H1 (cell line): ENCODE data around the gene NUP210L.

Experiments
- CTCF ChIP-seq, 3 experiments: IDR thresholded peaks; 1 replicate in 2 of 3; 2 replicates in 1 of 3; pipeline versions ENCODE4 v1.5.1 to v1.6.1; 2011; ENCODE audit warnings: low read length in 3 of 3, mild to moderate bottlenecking in 3 of 3, inconsistent platforms in 2 of 3, low read depth in 1 of 3, moderate library complexity in 1 of 3; ENCODE audit not compliant: insufficient read depth in 1 of 3; ENCODE audit errors: control extremely low read depth in 1 of 3
- EP300 ChIP-seq, 2 experiments: IDR thresholded peaks; 1 replicate in 1 of 2; 2 replicates in 1 of 2; pipeline ENCODE4 v1.6.1; 2011 to 2012; ENCODE audit warnings: low read depth in 2 of 2, low read length in 2 of 2, mild to moderate bottlenecking in 2 of 2, borderline replicate concordance in 1 of 2, inconsistent platforms in 1 of 2, moderate library complexity in 1 of 2
- POLR2A ChIP-seq, 2 experiments: IDR thresholded peaks; 1 replicate in 1 of 2; 2 replicates in 1 of 2; pipeline ENCODE4 v1.6.1; 2011; ENCODE audit warnings: low read depth in 2 of 2, low read length in 2 of 2, mild to moderate bottlenecking in 2 of 2; ENCODE audit errors: control extremely low read depth in 1 of 2
- TAF1 ChIP-seq: IDR thresholded peaks from 2 replicates; pipeline ENCODE4 v1.6.1; 2011; ENCODE audit warnings: mild to moderate bottlenecking, low read depth, low read length
- TAF7 ChIP-seq: optimal IDR thresholded peaks from 2 replicates; pipeline ENCODE3; 2011; ENCODE audit warnings: low read depth, mild to moderate bottlenecking, inconsistent platforms, low read length, moderate library complexity, borderline replicate concordance

GRCh38 chr1:154154534-154155191, at the start of gene NUP210L:
- TF ChIP-seq TAF7 (no peak), CTCF (IDR thresholded peaks at IDR 0.05; ENCODE audit: control extremely low read depth in 1 of 3, insufficient read depth in 1 of 3, low read depth in 1 of 3, low read length in 3 of 3) (0 out of 4 replicates have a peak, but pooled peaks of 1 of the 3 experiments have one; percentile 6), TAF1 (0 out of 2 replicates have a peak, but pooled peaks have one; percentile 25), POLR2A (IDR thresholded peaks at IDR 0.05; ENCODE audit: control extremely low read depth in 1 of 2, low read depth in 2 of 2, low read length in 2 of 2) (no peak; a peak in 1 of 3 replicates), EP300 (IDR thresholded peaks at IDR 0.05; ENCODE audit: borderline replicate concordance in 1 of 2, low read depth in 2 of 2, low read length in 2 of 2) (no peak)
